Suppressor macrophage treated with lipopolysaccharide for 1 hour (primary cell): ENCODE measurements around the gene TUBB6.

Experiments used
- DNase-seq, 3 donors: peaks; one replicate each; pipeline ENCODE4 v3.0.0-alpha.2; 2020 to 2022

TUBB6 gene

DNA sequence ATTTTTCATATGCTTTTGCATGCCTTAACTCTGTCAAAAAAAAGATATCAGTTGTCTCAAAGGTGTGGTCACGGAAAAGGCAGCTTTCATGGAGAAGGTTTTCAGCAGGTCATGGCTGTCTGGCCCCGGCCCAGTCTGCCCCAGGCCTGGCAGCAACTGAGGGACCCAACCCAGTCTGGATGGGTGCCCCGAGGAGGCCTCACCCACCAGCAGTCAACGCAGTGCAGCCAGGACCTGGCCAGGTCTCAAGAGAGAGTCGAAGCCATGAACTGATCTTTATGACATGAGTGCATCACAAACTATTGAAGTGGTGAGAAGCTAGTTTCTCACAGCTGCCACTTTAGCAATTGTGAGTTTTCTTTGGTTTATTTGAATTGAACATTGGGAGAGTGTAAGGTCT lies 7.9 kb downstream of the TUBB6 start:
- DNase-seq: no peak

DNA sequence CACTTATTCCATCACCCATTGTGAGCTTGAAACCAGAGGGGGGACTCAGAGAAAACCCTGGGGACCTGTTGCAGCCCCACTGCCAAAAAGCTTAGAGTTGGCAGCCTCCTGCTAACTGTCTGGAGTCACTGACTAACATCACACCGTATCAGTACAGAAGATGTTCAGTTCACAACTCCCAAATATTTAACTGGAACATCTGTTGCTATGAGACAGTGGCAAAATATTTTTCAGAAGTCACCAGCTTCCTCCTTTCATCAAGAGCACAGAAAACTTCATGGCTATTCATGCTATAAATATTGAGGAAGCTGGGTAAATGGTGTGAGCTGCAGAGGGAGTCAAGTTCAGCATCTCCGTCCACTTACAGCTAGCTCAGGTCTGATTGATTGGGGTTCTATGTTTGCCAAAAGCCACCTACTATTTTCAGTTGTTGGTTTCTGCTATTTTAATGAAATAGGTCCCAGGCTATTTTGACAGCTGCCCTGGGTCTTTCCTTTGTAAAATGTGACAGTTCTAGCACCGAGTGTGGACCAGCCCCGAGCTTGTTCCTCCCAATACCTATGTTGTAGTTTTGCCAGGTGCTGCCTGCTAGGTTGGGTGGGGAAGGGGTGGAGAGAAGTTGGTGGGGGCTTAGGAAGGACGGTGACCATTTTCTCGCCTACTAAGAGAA lies 9.8 kb downstream of the TUBB6 start:
- peak; percentile 27 to 49 (median 38) for DNase-seq

DNA sequence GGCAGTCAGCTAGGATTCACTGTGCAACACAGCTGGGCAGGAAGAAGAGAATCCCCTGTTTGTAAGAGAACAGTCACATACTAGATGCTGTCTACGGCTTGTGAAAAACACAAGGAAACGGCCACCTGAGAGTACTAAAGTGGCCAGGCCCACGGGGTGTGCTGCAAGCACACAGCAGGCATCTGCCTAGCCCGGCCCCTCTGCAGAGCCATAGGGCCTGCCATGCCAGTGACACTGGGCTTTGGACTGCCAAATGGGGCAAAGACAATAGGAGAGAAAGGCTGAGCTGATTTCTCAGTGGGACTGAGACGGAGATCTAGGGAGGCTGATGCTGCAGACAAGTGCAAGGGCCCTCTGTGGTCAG lies 10.3 kb downstream of the TUBB6 start:
- no peak for DNase-seq

GRCh38 chr18:12318857-12319256 lies 10.8 kb downstream of the TUBB6 start:
- DNase-seq: no peak

- DNase-seq: no peak
Measured at GRCh38 chr18:12321333-12321732, 13.3 kb downstream of the TUBB6 start.

DNA sequence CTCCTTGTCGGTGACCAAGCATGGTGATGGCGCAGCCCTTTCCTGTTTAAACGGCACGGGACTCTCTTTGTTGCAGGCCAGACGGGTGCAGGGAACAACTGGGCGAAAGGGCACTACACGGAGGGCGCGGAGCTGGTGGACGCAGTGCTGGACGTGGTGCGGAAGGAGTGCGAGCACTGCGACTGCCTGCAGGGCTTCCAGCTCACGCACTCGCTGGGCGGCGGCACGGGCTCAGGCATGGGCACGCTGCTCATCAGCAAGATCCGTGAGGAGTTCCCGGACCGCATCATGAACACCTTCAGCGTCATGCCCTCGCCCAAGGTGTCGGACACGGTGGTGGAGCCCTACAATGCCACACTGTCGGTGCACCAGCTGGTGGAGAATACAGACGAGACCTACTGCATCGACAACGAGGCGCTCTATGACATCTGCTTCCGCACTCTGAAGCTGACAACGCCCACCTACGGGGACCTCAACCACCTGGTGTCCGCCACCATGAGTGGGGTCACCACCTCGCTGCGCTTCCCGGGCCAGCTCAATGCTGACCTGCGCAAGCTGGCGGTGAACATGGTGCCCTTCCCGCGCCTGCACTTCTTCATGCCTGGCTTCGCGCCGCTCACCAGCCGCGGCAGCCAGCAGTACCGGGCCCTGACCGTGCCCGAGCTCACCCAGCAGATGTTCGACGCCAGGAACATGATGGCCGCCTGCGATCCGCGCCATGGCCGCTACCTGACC lies 17.1 kb downstream of the TUBB6 start:
- no peak for DNase-seq

DNA sequence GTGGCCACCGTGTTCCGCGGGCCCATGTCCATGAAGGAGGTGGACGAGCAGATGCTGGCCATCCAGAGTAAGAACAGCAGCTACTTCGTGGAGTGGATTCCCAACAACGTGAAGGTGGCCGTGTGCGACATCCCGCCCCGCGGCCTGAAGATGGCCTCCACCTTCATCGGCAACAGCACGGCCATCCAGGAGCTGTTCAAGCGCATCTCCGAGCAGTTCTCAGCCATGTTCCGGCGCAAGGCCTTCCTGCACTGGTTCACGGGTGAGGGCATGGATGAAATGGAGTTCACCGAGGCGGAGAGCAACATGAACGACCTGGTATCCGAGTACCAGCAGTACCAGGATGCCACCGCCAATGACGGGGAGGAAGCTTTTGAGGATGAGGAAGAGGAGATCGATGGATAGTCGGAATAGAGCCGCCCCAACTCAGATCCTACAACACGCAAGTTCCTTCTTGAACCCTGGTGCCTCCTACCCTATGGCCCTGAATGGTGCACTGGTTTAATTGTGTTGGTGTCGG lies 17.7 kb downstream of the TUBB6 start:
- DNase-seq: no peak

DNA sequence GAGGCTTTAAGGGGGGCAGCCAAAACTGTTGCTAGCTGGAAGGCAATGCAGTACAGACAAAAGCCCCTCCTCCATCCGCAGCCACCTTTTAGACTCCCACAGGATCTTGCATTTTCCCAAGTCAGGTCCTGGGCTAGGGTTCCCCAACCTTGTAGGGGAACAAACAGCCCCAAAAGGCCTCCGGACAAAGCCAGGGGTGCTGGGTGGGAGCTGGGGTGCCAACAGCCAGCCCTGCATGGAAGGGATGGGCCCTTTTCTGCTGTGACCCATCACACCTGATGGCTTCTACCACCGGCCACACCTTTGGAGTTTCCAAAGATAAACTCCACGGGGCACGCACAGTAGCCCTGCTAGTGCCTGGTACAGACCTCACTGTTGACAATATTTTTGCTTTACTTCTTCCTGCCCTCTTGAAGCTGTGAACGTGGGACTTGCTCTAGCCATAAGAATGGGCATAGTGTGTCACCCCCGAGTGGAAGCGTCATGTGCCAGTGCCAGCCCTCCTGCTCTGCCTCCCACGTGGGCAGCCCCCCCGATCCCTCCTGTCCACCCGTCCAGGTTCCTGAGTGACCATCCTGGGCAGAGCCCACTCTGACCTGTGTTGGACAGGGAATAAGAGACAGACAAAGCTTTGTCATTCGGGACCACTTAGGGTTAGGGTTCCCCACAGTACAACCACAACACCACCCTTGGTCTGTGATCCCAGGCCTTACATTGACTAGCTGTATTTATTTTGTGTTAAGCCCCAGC lies 18.8 kb downstream of the TUBB6 start:
- DNase-seq: no peak

GRCh38 chr18:12327510-12328178 lies 19.6 kb downstream of the TUBB6 start:
- peak; percentile 77 to 90 (median 84) for DNase-seq

- no peak for DNase-seq
Measured at GRCh38 chr18:12328179-12328823, 20.3 kb downstream of the TUBB6 start.

- no peak for DNase-seq
Measured at GRCh38 chr18:12329125-12329698, 21.2 kb downstream of the TUBB6 start.

- no peak for DNase-seq
Measured at GRCh38 chr18:12330766-12331165, 22.7 kb downstream of the TUBB6 start.

DNA sequence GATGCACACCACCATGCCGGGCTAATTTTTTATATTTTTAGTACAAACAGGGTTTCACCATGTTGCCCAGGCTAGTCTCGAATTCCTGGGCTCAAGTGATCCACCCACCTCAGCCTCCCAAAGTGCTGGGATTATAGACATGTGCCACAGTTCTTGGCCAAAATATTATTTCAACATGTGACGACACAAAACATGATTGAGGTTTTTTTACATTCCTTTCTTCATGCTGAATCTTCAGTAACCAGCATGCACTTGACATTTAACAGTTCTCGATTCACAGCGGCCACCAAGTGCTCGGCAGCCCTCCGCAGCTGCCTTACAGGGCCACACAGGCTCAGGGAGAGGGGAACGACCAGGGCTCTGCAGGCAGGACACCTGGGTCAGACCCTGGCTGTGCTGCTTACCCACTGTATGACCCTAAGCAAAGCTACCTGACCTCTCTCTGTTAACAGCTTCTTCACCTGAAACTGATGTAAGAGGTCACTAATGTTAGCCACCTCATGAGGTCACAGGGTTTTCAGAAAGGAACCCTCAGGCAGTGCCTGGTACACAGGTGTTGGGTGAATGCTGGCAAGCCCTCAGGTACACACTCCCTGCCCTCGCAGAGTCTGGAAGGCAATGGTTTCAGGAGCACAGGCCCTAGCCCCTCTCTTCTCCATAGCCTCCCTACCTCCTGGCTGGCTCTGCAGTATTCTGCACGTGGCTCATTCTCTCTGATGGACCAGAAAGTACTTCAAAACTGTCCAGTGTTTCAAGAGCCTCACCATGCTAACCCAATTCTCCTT lies 25.7 kb downstream of the TUBB6 start:
- no peak for DNase-seq

GRCh38 chr18:12334366-12334808 lies 26.3 kb downstream of the TUBB6 start:
- no peak for DNase-seq

- no peak for DNase-seq
Measured at GRCh38 chr18:12334863-12335262, 26.8 kb downstream of the TUBB6 start.

- DNase-seq: no peak
Measured at GRCh38 chr18:12335503-12335902, 27.5 kb downstream of the TUBB6 start.

GRCh38 chr18:12336171-12336613 lies 28.2 kb downstream of the TUBB6 start:
- DNase-seq: no peak

DNA sequence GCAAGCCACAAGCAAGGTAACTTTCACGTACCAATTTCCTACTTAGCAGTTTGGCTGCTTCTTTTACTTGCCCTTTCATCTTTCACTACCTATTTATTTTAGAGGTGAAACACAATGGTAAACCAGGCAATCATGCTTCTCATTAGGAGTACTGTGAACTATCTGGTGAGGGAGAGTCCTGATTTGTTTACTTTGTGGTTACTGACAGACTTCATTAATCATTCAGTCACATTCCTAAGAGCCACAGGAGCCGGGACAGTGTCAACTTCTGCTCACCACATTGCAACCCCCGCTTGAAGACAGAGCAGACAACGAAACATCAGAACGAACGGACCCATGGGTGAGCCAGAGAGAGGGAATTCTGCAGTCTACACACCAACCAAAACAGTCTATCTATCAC lies 28.8 kb downstream of the TUBB6 start:
- no peak for DNase-seq

DNA sequence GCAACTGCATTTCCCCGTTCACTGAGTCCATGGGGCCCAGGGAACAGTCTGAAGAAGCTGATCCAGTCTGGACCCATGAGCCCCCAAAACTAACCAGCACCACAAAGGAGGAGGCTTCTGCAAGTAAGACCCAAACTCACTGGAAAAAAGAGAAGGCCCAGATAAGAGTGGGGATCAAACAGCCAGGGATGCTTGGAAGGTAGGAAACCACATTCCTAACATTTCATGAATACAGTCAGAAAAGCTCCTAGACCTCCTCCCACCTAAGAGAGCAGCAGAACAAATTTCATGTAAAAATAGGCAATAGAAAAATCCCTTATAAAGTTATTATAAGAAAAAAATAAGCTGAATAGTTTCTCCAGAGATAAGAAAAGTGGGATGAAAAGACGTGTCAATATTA lies 30.3 kb downstream of the TUBB6 start:
- no peak for DNase-seq

- no peak for DNase-seq
Measured at GRCh38 chr18:12340945-12341660, 33.1 kb downstream of the TUBB6 start.

DNA sequence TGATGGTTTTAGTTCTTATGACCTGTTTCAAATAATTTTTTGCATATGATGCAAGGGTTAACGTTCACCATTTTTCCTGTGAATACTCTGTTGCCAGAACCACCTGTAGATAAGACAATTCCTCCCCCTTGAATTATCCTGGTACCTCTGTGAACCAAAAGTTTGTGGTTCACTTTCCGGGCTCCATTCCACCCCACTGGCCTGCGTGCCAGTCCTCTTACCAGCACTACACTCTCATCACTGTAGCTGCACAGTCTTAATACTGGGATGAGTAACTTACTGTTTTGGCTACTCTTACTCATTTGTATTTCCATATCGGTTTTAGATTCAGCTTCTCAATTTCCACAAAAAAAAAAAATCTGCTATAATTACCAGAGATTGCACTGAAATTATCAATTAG lies 34.6 kb downstream of the TUBB6 start:
- DNase-seq: no peak
